ENCODE measurements around the gene AMD1. TPM values are rescaled to one million over a fixed set of nuclear protein-coding genes. Genes with fewer than 3 reads are reported as not detected.
A peak's percentile ranks its signal among the peaks of the same experiment; 100 is the strongest.

The AMD1 gene
- total and polyA plus RNA-seq, 11 donors = 41.6 to 85.6 (median 70.4) TPM

DNA sequence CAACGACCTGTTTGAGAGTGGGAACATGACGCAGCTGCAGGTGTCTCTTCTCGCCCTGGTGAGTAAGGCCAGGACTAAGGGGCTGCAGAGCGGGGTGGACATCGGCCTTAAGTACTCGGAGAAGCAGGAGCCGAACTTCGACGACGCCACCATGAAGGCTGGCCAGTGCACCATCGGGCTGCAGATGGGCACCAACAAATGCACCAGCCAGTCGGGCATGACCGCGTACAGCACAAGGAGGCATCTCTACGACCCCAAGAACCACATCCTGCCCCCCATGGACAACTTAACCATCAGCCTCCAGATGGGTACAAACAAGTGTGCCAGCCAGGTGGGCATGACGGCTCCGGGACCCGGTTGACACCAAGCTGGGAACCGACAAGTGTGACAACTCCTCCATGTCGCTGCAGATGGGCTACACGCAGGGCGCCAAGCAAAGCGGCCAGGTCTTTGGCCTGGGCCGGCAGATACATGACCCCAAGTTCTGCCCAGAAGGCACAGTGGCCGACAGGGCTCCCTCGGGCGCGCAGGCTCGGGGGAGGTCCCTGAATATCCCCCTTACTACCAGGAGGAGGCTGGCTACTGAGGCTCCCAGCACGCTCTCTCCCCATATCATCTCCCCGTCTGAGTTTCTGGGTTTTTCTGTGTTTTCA is 15.9 kb upstream of the AMD1 start:
- Histone ChIP-seq H3K36me3 (no peaks in the 10 kb centered on the region), H3K4me1 (no peaks in the 10 kb centered on the region), H3K9me3 (no peaks in the 10 kb centered on the region), H3K27me3 (no peaks in the 10 kb centered on the region), H3K27ac (peak overlapping the region in 1 of 12 donors; percentile 64), H3K4me3 (peak overlapping the region in 1 of 12 donors; percentile 40)
- no peak for DNase-seq
- no peak for ATAC-seq
- intact Hi-C loops (cut with DNase I) = no loop called here
- WGBS, 4 donors = 94 to 98% (median 96%) methylated on average over 15 to 31 of the region's 31 CpGs
- TF ChIP-seq, protein P1, sequence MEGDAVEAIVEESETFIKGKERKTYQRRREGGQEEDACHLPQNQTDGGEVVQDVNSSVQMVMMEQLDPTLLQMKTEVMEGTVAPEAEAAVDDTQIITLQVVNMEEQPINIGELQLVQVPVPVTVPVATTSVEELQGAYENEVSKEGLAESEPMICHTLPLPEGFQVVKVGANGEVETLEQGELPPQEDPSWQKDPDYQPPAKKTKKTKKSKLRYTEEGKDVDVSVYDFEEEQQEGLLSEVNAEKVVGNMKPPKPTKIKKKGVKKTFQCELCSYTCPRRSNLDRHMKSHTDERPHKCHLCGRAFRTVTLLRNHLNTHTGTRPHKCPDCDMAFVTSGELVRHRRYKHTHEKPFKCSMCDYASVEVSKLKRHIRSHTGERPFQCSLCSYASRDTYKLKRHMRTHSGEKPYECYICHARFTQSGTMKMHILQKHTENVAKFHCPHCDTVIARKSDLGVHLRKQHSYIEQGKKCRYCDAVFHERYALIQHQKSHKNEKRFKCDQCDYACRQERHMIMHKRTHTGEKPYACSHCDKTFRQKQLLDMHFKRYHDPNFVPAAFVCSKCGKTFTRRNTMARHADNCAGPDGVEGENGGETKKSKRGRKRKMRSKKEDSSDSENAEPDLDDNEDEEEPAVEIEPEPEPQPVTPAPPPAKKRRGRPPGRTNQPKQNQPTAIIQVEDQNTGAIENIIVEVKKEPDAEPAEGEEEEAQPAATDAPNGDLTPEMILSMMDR (IDR thresholded peaks at IDR 0.05) = no peak
- no peak for TF ChIP-seq POLR2A (IDR thresholded peaks at IDR 0.05)

DNA sequence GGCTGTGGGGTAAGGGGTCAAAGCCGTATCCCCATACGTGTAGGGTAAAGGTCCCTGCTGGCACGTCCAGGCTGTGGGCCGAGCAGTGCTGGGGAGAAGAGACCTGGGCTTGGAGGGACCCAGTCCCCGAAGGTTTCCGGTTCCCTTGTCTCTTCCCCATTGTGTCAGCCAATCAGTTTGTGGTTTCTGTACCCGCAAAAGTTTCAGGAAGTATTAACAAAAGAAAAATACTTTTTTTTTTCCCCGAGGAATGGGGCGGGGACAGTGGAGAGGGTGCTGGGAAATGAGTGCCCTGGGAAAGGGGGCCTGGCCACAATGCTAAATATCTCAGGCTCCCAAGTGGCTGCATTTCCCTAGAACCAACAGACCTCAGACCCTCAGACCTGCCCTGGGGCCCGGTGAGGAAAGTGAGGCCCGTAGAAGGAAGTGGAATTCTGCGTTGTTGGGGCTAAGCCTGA is 15.2 kb upstream of the AMD1 start:
- Histone ChIP-seq H3K4me1 (no peaks in the 10 kb centered on the region), H3K4me3 (peak overlapping the region in 1 of 12 donors; percentile 40)
- peak in 2 of 4 donors; percentile 49 to 53 for ATAC-seq

DNA sequence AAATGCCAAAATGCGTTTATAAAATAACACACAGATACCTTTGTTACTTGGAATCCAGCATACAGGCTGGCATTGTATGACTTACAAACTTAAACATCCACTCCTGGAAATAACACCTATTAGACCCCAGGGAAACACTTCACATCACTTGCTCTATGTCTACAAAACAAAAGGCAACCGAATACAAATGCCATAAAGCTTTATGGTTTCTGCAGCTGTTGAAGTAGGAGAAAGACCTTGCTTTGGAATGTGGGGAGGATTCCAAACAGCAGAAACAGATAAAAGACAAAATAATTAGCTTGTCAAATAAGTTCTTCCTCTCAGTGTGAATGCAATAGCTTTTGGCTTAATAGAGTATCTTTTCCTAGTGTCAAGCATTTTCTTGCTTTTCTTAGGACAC is 9.8 kb upstream of the AMD1 start:
- no peak for ATAC-seq
- no peak for DNase-seq
- H3K27ac ChIP-seq = no peak overlapping the region
- no peaks in the 10 kb centered on the region for H3K9me3 ChIP-seq
- H3K4me1 ChIP-seq = peaks cover 0 to 14% (median 0%) of the 10 kb centered on the region in 12 donors
- TF ChIP-seq, protein P1 (IDR thresholded peaks at IDR 0.05) = no peak
- no peak for TF ChIP-seq POLR2A (IDR thresholded peaks at IDR 0.05)
- intact Hi-C loops (cut with DNase I) = no loop called here
- H3K4me3 ChIP-seq = no peak overlapping the region
- 53 to 64% (median 57%) methylated on average over 2 of the region's 2 CpGs for WGBS, 4 donors
- H3K27me3 ChIP-seq = no peaks in the 10 kb centered on the region
- no peaks in the 10 kb centered on the region for H3K36me3 ChIP-seq

More for the DNA sequence above, 15.2 kb upstream of the AMD1 start:
- Histone ChIP-seq H3K9me3 (no peaks in the 10 kb centered on the region), H3K27ac (peak overlapping the region in 1 of 12 donors; percentile 64), H3K36me3 (no peaks in the 10 kb centered on the region), H3K27me3 (no peaks in the 10 kb centered on the region)
- DNase-seq = peak in 4 of 5 donors; percentile 15 to 39 (median 36)
- no peak for TF ChIP-seq POLR2A (IDR thresholded peaks at IDR 0.05)
- TF ChIP-seq, protein P1 (IDR thresholded peaks at IDR 0.05) = no peak
- intact Hi-C loops (cut with DNase I) = no loop called here
- WGBS, 4 donors = 80 to 86% (median 86%) methylated on average over 12 of the region's 12 CpGs

DNA sequence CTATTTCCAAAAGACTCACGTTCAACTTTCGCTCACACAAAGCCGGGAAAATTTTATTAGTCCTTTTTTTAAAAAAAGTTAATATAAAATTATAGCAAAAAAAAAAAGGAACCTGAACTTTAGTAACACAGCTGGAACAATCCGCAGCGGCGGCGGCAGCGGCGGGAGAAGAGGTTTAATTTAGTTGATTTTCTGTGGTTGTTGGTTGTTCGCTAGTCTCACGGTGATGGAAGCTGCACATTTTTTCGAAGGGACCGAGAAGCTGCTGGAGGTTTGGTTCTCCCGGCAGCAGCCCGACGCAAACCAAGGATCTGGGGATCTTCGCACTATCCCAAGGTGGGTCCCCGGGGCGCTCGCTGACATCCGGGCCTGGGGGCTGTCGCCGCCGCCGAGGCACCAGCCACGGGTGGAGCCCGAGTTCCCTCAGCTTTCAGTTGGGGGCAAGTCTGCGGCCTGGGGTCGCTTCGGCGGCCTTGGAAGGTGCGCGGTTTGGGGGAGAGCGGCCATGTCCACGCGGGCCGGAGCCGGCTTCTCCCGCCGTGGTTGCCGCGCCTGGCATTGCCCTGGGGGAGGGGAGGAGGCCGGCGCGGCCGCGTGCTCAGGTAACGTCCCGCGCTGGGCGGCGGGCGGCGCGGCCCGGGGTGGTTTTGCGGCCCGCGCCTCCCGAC is 429 bp downstream of the AMD1 start:
- Histone ChIP-seq H3K27me3 (no peaks in the 10 kb centered on the region), H3K4me3 (peak overlapping the region; percentile 74 to 95 (median 90)), H3K27ac (peak overlapping the region; percentile 74 to 98 (median 94)), H3K4me1 (peaks cover 2 to 44% (median 37%) of the 10 kb centered on the region in 12 donors), H3K9me3 (no peaks in the 10 kb centered on the region), H3K36me3 (no peaks in the 10 kb centered on the region)
- DNase-seq (peak in 3 of 5 donors; percentile 29 to 77 (median 40)), ATAC-seq (peak in 3 of 4 donors; percentile 31 to 51 (median 37))
- intact Hi-C loops (cut with DNase I) = loop anchor here (1.0 to 10.0 kb wide), 15 partner anchors 58 to 350 kb away; partner anchors contain the start of genes CDK19 (in 9 of the 10) and GTF3C6 (in 4 of the 10)
- TF ChIP-seq POLR2A (IDR thresholded peaks at IDR 0.05) = no peak
- TF ChIP-seq, protein P1 (IDR thresholded peaks at IDR 0.05) = no peak
- 0% methylated on average over 24 to 60 of the region's 60 CpGs for WGBS, 4 donors
